GM18505 (cell line): ENCODE results near the gene UTS2R.
"Not testable (repeated sequence)": the region's sequence is repeated elsewhere in the genome, so short reads cannot be mapped to it uniquely, and the experiment has no call there.

Source experiments
- ATAC-seq: cut with Tn5 transposase; IDR thresholded peaks from one replicate; pipeline ENCODE4 v1.9.1; 2021; ENCODE audit not compliant: unreplicated experiment
- POLR2A ChIP-seq: IDR thresholded peaks from 4 replicates; pipeline ENCODE4 v1.6.1; 2011; ENCODE audit warnings: borderline replicate concordance; ENCODE audit not compliant: insufficient read depth, insufficient read length; ENCODE audit errors: extremely low read depth

The UTS2R gene

DNA sequence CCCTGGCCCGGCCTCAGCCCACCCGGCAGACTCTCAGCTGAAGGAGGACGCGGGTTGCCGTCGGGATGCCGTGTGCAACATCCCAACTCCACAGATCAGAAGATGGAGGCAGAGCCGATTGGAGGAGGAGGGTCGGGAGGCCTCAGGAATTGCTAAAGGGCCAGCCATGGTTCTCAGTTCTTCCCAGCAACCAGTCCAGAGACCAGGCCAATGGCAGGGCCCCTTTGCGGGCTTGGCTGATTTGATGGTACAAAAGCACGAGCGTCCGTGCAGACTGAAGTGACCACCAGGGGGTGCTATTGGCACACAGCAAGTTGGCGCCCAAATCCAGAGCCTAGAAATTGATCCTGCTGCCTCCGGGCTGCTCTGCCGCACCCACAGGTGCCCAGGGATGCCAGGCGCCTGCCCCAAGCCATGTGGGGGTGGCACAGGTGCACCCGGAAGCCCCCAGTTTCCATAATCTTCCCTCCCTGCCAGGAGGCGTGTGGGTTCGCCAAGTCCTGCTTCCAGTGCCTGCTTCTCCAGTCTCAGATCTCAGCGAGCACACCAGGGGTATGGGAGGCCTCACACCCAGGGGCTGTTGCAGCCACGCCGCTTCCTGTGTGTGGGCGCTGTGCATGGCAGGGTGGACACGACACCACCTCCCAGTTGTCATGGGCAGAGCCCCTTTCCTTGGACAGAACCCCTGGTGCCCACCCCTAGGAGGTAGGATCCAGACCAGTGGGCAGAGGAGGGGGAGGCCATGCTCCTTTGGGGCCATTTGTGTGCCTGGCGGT lies 19.7 kb upstream of the UTS2R start:
- ATAC-seq: peak; percentile 46
- no peak for TF ChIP-seq POLR2A

DNA sequence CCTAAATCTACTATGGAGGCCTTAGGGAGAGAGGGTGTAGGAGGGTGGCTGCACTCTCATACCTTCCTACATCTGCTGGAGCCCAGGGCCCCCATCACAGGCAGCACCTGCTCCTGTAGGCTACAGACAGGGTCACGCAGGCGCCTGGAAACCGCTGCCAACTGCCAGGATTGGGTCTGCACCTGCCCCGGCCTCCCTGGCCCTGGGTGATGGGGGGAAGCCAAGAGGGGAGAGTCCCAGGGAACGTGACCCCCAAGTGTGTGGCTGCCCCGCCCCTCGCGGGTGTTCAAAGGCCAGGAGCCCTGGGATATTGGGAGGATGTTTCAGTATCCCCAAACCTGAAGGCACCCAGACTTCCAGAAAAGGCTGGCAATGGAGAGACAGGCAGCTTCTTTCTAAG lies 18.1 kb upstream of the UTS2R start:
- no peak for TF ChIP-seq POLR2A
- ATAC-seq: no peak

DNA sequence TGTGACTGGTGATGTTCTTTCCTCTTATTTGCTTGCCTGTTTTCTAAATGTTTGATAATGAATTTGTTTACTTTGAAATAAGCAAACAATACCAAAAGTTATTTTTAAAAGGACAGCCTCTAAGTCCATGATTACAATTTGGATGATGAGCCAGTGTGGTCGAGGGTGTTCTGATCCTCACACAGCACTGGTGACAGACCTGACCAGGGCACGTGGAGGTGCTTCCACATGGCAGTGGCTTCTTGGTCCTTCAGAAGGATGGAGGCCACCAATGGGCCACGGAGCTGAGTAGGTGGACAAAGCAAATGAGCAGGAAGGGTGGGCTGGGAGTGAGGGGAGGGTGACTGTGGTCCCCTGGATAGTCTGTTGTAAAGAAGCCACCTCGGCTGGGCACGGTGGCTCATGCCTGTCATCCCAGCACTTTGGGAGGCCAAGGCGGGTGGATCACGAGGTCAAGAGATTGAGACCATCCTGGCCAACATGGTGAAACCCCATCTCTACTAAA lies 16.7 kb upstream of the UTS2R start:
- no peak for TF ChIP-seq POLR2A
- ATAC-seq: no peak

DNA sequence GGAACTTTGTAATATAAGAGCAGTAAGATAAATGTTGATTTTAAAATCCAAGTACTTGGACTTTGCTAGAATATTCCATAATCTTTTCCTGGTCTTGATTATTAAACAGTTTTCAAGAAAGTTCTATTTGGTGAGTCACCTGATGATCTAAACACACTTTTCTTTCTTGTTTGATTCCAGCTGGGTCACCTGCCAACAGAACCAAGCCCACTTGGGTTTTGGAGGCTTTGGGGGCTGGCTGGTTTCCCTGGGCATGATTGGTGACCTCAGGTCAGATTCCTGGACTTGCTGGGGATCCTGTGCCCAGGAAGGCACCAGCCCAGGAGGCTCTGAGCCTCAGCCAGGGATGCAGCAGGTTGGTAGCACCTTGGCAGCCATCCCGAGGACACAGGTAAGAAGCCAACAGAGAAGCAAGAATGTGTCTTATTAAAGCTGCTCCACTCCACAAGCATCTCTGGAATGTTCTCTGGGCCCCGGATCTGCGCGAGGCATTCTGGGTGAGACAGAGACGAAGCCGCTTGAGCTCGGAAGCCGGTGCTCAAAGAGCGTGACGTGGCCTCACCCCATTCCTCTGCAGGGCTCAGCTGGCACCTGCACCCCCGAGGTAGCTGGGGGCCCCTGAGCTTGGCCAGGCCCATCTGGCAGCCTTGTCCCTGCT lies 15.7 kb upstream of the UTS2R start:
- ATAC-seq: no peak
- no peak for TF ChIP-seq POLR2A

DNA sequence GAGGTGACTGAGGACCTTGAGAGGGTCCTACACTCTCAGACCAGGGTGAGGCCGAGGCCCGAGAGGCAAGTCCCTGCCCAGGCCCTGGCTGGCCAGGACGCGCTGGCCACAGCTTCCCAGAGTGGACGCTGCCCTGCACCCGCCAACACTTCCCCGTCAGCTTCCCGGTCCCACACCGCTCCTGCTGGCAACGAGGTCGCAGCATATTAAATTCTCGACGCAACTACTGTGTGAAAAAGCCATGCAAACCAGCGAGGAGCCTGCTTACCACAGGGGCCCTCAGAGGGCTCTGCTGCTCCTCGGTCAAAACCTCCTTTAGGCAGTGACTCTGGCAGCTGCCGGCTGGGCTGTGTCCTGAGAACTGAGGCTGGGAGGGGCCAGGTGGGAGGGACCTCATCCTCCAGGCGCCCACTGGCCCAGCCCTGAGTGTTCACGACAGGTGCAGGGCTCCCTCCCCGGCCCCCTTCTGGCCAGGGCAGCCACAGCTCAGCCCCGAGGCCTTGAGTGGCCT lies 14.7 kb upstream of the UTS2R start:
- no peak for TF ChIP-seq POLR2A
- ATAC-seq: no peak

DNA sequence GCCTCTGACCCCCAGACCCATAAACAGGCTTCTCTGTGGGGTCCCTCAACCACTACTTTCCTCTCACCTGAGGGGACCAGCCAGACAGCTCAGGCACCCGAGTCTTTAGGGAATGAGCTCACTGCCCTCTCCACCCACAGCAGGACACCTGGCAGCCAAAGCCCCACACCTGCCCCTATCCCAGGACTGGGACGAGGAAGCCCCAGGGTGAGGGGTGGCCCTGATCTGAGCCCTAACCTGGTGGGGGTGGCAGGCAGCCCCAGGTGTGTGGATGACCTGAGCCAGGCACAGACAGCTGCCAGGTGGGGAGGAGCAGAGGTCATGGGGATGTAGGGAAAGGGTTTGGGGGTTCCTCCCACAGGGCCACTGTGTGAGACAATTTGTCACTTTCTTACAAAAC lies 14.2 kb upstream of the UTS2R start:
- TF ChIP-seq POLR2A: no peak
- no peak for ATAC-seq

DNA sequence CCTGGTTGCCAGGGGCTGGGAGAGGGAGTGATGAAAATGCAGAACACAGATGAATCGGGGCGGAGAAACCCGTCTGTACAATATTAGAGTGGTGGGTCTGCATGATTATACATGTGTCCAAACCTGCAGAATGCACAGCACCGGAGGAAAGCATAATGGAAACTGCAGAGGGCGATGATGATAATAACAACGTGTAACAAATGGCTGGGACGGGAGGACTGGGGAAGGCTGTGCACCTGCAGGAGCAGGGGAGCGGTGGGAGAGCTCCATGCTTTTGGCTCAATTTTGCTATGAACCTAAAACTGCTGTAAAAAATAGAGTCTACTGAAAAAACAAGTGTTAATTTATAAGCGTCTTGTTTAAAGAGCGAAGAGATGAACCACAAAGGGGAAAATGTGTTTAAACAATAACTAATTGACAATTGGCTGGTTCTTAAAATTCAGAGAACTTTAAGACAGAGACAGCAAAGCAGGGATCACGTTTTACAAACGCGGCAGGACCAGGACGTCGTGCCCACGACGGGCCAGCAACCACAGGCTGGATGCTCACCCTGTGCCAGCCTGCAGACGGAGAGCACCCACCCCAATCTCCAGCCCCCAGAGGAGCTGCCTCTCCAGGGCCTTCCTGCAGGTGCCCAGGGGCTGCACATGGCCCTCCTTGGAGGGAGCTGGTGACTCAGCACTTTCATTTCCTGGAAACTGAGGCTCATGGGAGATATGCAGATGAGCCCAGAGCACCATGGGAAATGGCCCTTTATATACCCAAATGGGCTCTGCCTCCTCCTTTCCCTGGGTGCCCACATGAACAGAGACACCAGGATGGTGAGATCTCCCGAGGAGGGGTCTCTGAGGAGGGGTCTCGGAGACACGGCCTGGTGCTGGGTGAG lies 12.9 kb upstream of the UTS2R start, which contains the start of gene TEX19:
Gene TEX19, plus strand, starts transcription at position 783 of the 886 bp plus-strand sequence. CDS start 2,904 bp downstream, outside the sequence.
- no peak for ATAC-seq

DNA sequence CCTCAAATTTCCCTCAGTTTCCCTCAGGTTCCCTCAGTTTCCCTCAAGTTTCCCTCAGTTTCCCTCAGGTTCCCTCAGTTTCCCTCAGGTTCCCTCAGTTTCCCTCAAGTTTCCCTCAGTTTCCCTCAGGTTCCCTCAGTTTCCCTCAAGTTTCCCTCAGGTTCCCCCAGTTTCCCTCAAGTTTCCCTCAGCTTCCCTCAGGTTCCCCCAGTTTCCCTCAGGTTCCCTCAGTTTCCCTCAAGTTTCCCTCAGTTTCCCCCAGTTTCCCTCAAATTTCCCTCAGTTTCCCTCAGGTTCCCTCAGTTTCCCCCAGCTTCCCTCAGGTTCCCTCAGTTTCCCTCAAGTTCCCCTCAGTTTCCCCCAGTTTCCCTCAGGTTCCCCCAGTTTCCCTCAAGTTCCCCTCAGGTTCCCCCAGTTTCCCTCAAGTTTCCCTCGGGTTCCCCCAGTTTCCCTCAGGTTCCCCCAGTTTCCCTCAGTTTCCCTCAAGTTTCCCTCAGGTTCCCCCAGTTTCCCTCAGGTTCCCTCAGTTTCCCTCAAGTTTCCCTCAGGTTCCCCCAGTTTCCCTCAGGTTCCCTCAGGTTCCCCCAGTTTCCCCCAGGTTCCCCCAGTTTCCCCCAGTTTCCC lies 12.0 kb upstream of the UTS2R start:
- ATAC-seq: not testable (repeated sequence)

More for the DNA sequence above, 12.9 kb upstream of the UTS2R start, which contains the start of gene TEX19:
- TF ChIP-seq POLR2A: no peak

DNA sequence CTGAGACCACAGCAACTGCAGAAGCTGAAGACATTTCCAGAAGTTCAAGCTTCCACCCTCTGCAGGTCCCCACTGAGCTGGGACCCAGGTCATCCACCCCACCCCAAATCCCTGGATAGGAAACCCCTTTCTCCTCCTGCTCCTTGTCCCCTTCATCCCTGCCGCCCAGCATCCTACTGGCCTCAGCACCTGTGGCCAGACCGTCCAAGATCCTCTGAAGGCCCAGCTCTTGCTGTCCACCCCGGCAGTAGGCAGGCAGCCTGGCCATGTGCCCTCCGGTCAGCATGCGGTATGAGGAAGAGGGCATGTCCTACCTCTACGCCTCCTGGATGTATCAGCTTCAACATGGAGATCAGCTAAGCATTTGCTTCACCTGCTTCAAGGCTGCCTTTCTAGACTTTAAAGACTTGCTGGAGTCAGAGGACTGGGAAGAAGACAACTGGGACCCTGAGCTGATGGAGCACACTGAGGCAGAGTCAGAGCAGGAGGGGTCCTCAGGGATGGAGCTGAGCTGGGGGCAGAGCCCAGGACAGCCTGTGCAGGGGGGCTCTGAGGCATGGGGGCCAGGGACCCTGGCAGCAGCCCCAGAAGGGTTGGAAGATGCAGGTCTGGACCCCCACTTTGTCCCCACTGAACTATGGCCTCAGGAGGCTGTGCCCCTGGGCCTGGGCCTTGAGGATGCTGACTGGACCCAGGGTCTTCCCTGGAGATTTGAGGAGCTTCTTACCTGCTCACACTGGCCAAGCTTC lies 9.5 kb upstream of the UTS2R start:
- ATAC-seq: no peak
- no peak for TF ChIP-seq POLR2A

DNA sequence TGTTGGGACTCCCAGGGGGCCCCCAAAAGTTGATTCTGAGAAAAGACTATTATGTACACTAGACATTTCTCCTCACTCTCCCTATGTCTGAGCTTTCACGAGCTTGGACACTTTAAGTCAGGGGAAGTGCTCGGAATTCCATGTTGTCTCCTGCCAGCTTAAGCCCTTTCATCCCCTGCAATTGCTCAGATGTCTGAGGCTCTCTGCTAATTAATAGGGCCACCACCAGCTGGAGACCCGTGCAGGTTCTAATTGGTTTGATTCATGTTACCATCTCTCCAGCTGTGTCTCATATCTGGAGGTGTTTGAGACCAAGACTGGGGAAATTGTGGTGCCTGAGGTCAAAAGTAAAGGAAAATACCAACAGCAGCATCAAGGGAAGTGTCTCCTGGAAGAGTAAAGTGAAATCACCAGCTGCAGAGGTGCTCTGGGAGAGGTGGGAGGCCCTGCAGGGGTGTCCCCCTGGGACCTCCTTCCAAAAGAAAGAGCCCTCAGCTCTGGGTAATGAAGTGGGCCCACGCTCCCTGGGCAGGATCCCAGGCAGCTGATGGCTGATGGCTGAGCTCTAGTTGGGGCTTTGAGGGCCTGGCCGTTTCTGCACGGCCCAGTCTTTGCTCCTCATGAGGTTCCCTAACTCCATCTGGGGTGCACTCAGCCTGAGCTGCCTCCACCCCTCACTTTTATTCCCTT lies 5.8 kb upstream of the UTS2R start:
- no peak for TF ChIP-seq POLR2A
- no peak for ATAC-seq

DNA sequence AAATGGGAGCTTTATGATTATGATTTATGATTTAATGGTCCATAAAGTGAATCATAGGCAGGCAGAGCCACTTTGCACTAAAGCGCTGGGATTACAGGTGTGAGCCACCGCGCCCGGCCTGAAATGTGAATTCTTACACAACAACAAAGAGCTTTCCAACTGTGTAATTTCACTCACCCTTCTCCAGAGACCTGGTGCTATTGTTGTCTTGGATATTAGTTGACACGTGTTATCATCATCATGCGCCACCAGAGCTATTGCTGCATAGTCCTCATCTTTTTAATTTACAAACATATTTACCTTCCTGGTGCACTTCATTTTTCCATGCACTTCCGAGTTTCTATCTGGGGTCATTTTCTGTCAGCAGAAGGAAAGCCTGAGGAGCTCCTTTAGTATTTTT lies 4.8 kb upstream of the UTS2R start:
- TF ChIP-seq POLR2A: no peak
- ATAC-seq: no peak

DNA sequence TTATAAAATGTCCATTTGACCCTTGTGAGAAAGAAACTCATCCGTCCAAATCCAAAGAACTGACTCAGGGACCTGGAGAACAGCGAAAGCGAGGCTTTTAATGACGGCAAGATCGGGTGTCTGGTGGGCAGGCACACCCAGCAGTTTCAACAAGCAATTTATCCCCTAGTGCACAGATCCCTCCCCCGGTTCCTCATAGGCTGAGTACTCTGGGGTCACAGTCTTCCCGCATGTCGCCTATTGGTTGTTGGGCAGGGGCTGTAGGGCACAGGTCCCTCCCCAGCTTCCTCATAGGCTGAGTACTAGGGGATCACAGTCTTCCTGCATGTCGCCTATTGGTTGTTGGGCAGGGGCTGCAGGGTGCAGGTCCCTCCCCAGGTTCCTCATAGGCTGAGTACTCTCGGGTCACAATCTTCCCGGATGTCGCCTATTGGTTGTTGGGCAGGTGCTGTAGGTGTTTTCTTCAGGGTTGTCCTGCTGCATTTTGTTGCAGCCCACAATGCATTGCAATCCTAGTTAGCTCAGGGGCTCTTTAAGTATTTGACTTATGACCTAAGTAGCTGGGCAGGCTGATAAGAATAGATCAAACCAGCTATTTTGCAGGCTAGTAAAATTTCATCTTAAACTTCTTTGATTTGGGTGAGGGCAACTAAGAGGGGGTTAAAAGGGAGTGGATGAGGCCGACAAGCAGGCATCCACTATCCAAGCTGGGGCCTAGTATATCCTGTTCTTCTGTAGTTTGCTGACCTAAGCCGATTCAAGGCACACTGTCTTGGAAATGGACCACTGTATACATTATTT lies 3.6 kb upstream of the UTS2R start:
- no peak for TF ChIP-seq POLR2A
- ATAC-seq: no peak
